Aorta (tissue), 5 donors: ENCODE measurements around the gene NSMCE1. TPM values are rescaled to one million over a fixed set of nuclear protein-coding genes. Genes with fewer than 3 reads are reported as not detected.

Experiments used
- ATAC-seq: fragments of 200-7000 bp; cut with Tn5 transposase; one replicate; pipeline ENCODE4 v1.9.1; 2022; ENCODE audit warnings: moderate library complexity; ENCODE audit not compliant: low FRiP score
- DNase-seq, 2 donors: peaks; one replicate each; pipeline ENCODE4 v3.0.0-alpha.2; 2020
- H3K27ac ChIP-seq, 2 donors: one replicate each; pipeline ENCODE4 v1.5.1; 2013; ENCODE audit warnings: low read length in 2 of 2, mild to moderate bottlenecking in 2 of 2, moderate library complexity in 2 of 2, control low read depth in 1 of 2, inconsistent platforms in 1 of 2, low read depth in 1 of 2
- H3K27me3 ChIP-seq, 2 donors: one replicate each; pipeline ENCODE4 v1.6.1; 2013; ENCODE audit warnings: control low read depth in 1 of 2, low read length in 1 of 2, mild to moderate bottlenecking in 1 of 2, moderate library complexity in 1 of 2; ENCODE audit not compliant: insufficient read depth in 2 of 2, control insufficient read depth in 1 of 2
- H3K36me3 ChIP-seq, 2 donors: one replicate each; pipeline ENCODE4 v1.6.1; 2013; ENCODE audit warnings: control low read depth in 1 of 2, low read length in 1 of 2, mild to moderate bottlenecking in 1 of 2; ENCODE audit not compliant: insufficient read depth in 2 of 2, control insufficient read depth in 1 of 2
- H3K4me1 ChIP-seq, 2 donors: one replicate each; pipeline ENCODE4 v1.6.1; 2013; ENCODE audit warnings: low read length in 2 of 2, control low read depth in 1 of 2, mild to moderate bottlenecking in 1 of 2, moderate library complexity in 1 of 2; ENCODE audit not compliant: insufficient read depth in 2 of 2, control insufficient read depth in 1 of 2
- H3K4me3 ChIP-seq, 2 donors: one replicate each; pipeline ENCODE4 v1.5.1; 2013; ENCODE audit warnings: low read length in 2 of 2, control low read depth in 1 of 2, mild to moderate bottlenecking in 1 of 2
- H3K9me3 ChIP-seq: one replicate; pipeline ENCODE4 v1.6.1; 2013; ENCODE audit warnings: mild to moderate bottlenecking, low read length; ENCODE audit not compliant: control insufficient read depth
- WGBS, 2 donors: extraction: QIAGEN DNeasy Blood & Tissue Kit; methylation state at CpG; one replicate each; pipeline ENCODE4 v1.1.7; 2013; 5-methylcytosine and 5-hydroxymethylcytosine counted together
- intact Hi-C, 2 donors: fragments of 100-400 bp; cut with DNase I; formaldehyde crosslinking; loops; one replicate each; pipeline versions ENCODE4 v1.14.2 to v1.15.0; 2022
- polyA plus RNA-seq, 2 donors: library from polyadenylated mRNA; stranded (reverse); fragments of 200-250 nt; gene quantifications; one replicate each; pipeline ENCODE4 v1.2.3, GENCODE V29; 2013
- total RNA-seq, 2 donors: library from RNA; stranded (reverse); fragmentation: NEBNext Ultra II Directional; extraction: Animal tissue kit (Norgen Biotek cat#: 25700); gene quantifications; one replicate each; pipeline ENCODE4 v1.2.1, GENCODE V29; 2021
- donor health status: healthy with polysubstance abuse.
- donor health status: Bipolar disorder and iron deficiency.
- donor health status: DM: no; HTN: no; CAD: no.
- donor health status: DM: no; HTN: no; CAD: no.
- donor health status: DM: yes; HTN: yes; CAD: no.

NSMCE1 gene
- total and polyA plus RNA-seq, 4 donors, result 34.6 to 74.2 (median 55.1) TPM

- DNase-seq (no peak), ATAC-seq (no peak)
- Histone ChIP-seq H3K9me3 (no peaks in the 10 kb centered on the region), H3K27ac (no peak overlapping the region), H3K4me3 (no peak overlapping the region), H3K4me1 (no peaks in the 10 kb centered on the region), H3K36me3 (no peaks in the 10 kb centered on the region), H3K27me3 (peaks cover 0 to 2% of the 10 kb centered on the region in 2 donors)
- WGBS, 2 donors, result 88 to 89% methylated on average over 3 of the region's 3 CpGs
- intact Hi-C loops, result no loop called here
These were observed 69.4 kb downstream of the NSMCE1 start for GRCh38 chr16:27199235-27199586.

- ATAC-seq (no peak), DNase-seq (no peak)
- Histone ChIP-seq H3K9me3 (no peaks in the 10 kb centered on the region), H3K36me3 (no peaks in the 10 kb centered on the region), H3K4me3 (no peak overlapping the region), H3K27ac (no peak overlapping the region), H3K4me1 (no peaks in the 10 kb centered on the region), H3K27me3 (peaks cover 0 to 2% of the 10 kb centered on the region in 2 donors)
- intact Hi-C loops, result no loop called here
- 83 to 85% methylated on average over 12 of the region's 12 CpGs for WGBS, 2 donors
These were observed 69.9 kb downstream of the NSMCE1 start for GRCh38 chr16:27198451-27199234.

GRCh38 chr16:27197004-27197403 is 71.6 kb downstream of the NSMCE1 start:
- H3K27ac ChIP-seq, result no peak overlapping the region
- no peaks in the 10 kb centered on the region for H3K4me1 ChIP-seq
- no peak overlapping the region for H3K4me3 ChIP-seq
- 76 to 91% methylated on average over 4 of the region's 4 CpGs for WGBS, 2 donors
- no peaks in the 10 kb centered on the region for H3K36me3 ChIP-seq
- intact Hi-C loops, result no loop called here
- H3K9me3 ChIP-seq, result no peaks in the 10 kb centered on the region
- ATAC-seq, result no peak
- no peak for DNase-seq
- peaks cover 0 to 3% of the 10 kb centered on the region in 2 donors for H3K27me3 ChIP-seq

- peak in 1 of 2 donors; percentile 49 for DNase-seq
- WGBS, 2 donors, result 85 to 87% methylated on average over 9 of the region's 9 CpGs
These were observed 72.5 kb downstream of the NSMCE1 start for GRCh38 chr16:27195941-27196595.

GRCh38 chr16:27195076-27195741 is 73.4 kb downstream of the NSMCE1 start:
- H3K9me3 ChIP-seq, result no peaks in the 10 kb centered on the region
- intact Hi-C loops, result no loop called here
- H3K36me3 ChIP-seq, result no peaks in the 10 kb centered on the region
- no peak for ATAC-seq
- DNase-seq, result peak in 1 of 2 donors; percentile 28
- H3K27ac ChIP-seq, result no peak overlapping the region
- H3K27me3 ChIP-seq, result peaks cover 0 to 3% of the 10 kb centered on the region in 2 donors
- H3K4me3 ChIP-seq, result no peak overlapping the region
- H3K4me1 ChIP-seq, result no peaks in the 10 kb centered on the region
- 72% methylated on average over 6 of the region's 6 CpGs for WGBS, 2 donors

More at GRCh38 chr16:27195941-27196595, 72.5 kb downstream of the NSMCE1 start:
- intact Hi-C loops, result no loop called here
- no peaks in the 10 kb centered on the region for H3K36me3 ChIP-seq
- H3K27ac ChIP-seq, result no peak overlapping the region
- H3K9me3 ChIP-seq, result no peaks in the 10 kb centered on the region
- H3K4me1 ChIP-seq, result no peaks in the 10 kb centered on the region
- H3K27me3 ChIP-seq, result peaks cover 0 to 3% of the 10 kb centered on the region in 2 donors
- no peak for ATAC-seq
- no peak overlapping the region for H3K4me3 ChIP-seq

- Histone ChIP-seq H3K9me3 (no peaks in the 10 kb centered on the region), H3K27ac (no peak overlapping the region), H3K4me3 (no peak overlapping the region), H3K27me3 (peaks cover 0 to 3% of the 10 kb centered on the region in 2 donors), H3K36me3 (no peaks in the 10 kb centered on the region), H3K4me1 (no peaks in the 10 kb centered on the region)
- DNase-seq (peak in 1 of 2 donors; percentile 3), ATAC-seq (no peak)
- intact Hi-C loops, result no loop called here
- WGBS, 2 donors, result 81 to 84% methylated on average over 6 of the region's 6 CpGs
These were observed 75.1 kb downstream of the NSMCE1 start for GRCh38 chr16:27193300-27193990.

- no peak overlapping the region for H3K27ac ChIP-seq
- peaks cover 0 to 2% of the 10 kb centered on the region in 2 donors for H3K27me3 ChIP-seq
- WGBS, 2 donors, result 39 to 46% methylated on average over 7 of the region's 7 CpGs
- peak in 1 of 2 donors; percentile 13 for DNase-seq
- H3K4me3 ChIP-seq, result no peak overlapping the region
- no peaks in the 10 kb centered on the region for H3K9me3 ChIP-seq
- no peak for ATAC-seq
- intact Hi-C loops, result no loop called here
- no peaks in the 10 kb centered on the region for H3K4me1 ChIP-seq
- H3K36me3 ChIP-seq, result no peaks in the 10 kb centered on the region
These were observed 77.1 kb downstream of the NSMCE1 start for GRCh38 chr16:27191352-27191924.

GRCh38 chr16:27190316-27190871 is 78.2 kb downstream of the NSMCE1 start:
- DNase-seq (peak in 1 of 2 donors; percentile 57), ATAC-seq (no peak)
- H3K9me3 ChIP-seq, result no peaks in the 10 kb centered on the region
- peaks cover 0 to 2% of the 10 kb centered on the region in 2 donors for H3K27me3 ChIP-seq
- no peaks in the 10 kb centered on the region for H3K4me1 ChIP-seq
- H3K36me3 ChIP-seq, result no peaks in the 10 kb centered on the region
- H3K4me3 ChIP-seq, result no peak overlapping the region
- intact Hi-C loops, result no loop called here
- WGBS, 2 donors, result 86 to 88% methylated on average over 12 of the region's 12 CpGs
- H3K27ac ChIP-seq, result no peak overlapping the region
